Stomach (tissue), 4 donors: Measurements from ENCODE around the gene E4F1.

Experiments
- CTCF ChIP-seq, 7 experiments: fragments of 450-650 bp in 4 of 7; fragments of 200-600 bp in 3 of 7; sonication (generic) in 3 of 7; IDR thresholded peaks; one replicate each; pipeline ENCODE4 v1.5.1; 2016 to 2019; ENCODE audit warnings: antibody characterized with exemption in 7 of 7, control low read depth in 2 of 7, mild to moderate bottlenecking in 1 of 7
- EP300 ChIP-seq: sonication (generic); formaldehyde crosslinking; IDR thresholded peaks from one replicate; pipeline ENCODE4 v1.6.1; 2017; ENCODE audit warnings: antibody characterized with exemption
- POLR2A ChIP-seq, 4 donors: fragments of 450-650 bp; IDR thresholded peaks; one replicate each; pipeline ENCODE4 v1.6.1; 2016; ENCODE audit warnings: antibody characterized with exemption in 4 of 4, control low read depth in 2 of 4, mild to moderate bottlenecking in 1 of 4, moderate library complexity in 1 of 4

GRCh38 chr16:2216330-2216729 lies 7.1 kb upstream of the E4F1 start:
- no peak for TF ChIP-seq POLR2A (IDR thresholded peaks at IDR 0.05)
- no peak for TF ChIP-seq CTCF (IDR thresholded peaks at IDR 0.05)
- no peak for TF ChIP-seq EP300
